GM12878 (cell line): ENCODE measurements around the gene BSX. TPM values are rescaled to one million over a fixed set of nuclear protein-coding genes. Genes with fewer than 3 reads are reported as not detected.
A peak's percentile ranks its signal among the peaks of the same experiment; 100 is the strongest.

ENCODE experiments used
- ATAC-seq: fragments of 200-7000 bp; cut with Tn5 transposase; 3 replicates; pipeline ENCODE4 v1.9.1; 2020; ENCODE audit warnings: mild to moderate bottlenecking, moderate library complexity
- BruUV-seq: library from RNA; stranded (reverse); fragments of 400-500 nt; replicated peaks from 2 replicates; lab custom pipeline; 2021; lab: Mats Ljungman, UMichigan
- CTCF ChIA-PET: fragments of 300-600 bp; sonication (Branson Sonifier 250); formaldehyde crosslinking; extraction: SDS; loops from one replicate; lab custom pipeline; 2021; ENCODE audit warnings: inconsistent platforms; lab: Yijun Ruan, JAX
- POLR2A ChIA-PET: fragments of 350-600 bp; formaldehyde crosslinking; extraction: SDS; loops from one replicate; lab custom pipeline; 2021; ENCODE audit warnings: inconsistent platforms; lab: Charles Lee
- RAD21 ChIA-PET: fragments of 300-600 bp; sonication (Branson Sonifier 250); formaldehyde crosslinking; loops from one replicate; lab custom pipeline; 2023; ENCODE audit warnings: antibody characterized with exemption; ENCODE audit not compliant: unreplicated experiment; lab: Charles Lee
- SMC1A ChIA-PET: fragments of 300-600 bp; sonication (Branson Sonifier 250); formaldehyde crosslinking; loops from one replicate; lab custom pipeline; 2023; ENCODE audit not compliant: unreplicated experiment, uncharacterized antibody; lab: Charles Lee
- DNase-seq: peaks from one replicate; pipeline ENCODE4 v3.0.0-alpha.2; 2011; ENCODE audit warnings: low read depth, low spot score
- FAIRE-seq: peaks from 3 replicates; lab custom pipeline; 2011; peaks lifted over from hg19 to GRCh38; lab: Jason Lieb, UNC
- H2AFZ ChIP-seq: 2 replicates; pipeline ENCODE4 v1.6.0; 2011; ENCODE audit warnings: low read depth, low read length, control low read depth; ENCODE audit not compliant: control insufficient read depth
- H3K27ac ChIP-seq: 2 replicates; pipeline ENCODE4 v1.5.1; 2011; ENCODE audit warnings: control low read depth; ENCODE audit not compliant: control insufficient read depth, insufficient read depth
- H3K27me3 ChIP-seq, 2 experiments: replicated peaks in 1 of 2; 2 replicates each; pipeline versions ENCODE4 v1.6.0 to v1.6.1; 2011; ENCODE audit warnings: low read length in 1 of 2; ENCODE audit not compliant: control insufficient read depth in 2 of 2, insufficient read depth in 2 of 2
- H3K36me3 ChIP-seq, 2 experiments: 2 replicates each; pipeline ENCODE4 v1.5.1; 2011; ENCODE audit warnings: low read length in 1 of 2; ENCODE audit not compliant: control insufficient read depth in 2 of 2, insufficient read depth in 2 of 2
- H3K4me1 ChIP-seq: 2 replicates; pipeline ENCODE4 v1.6.1; 2011; ENCODE audit warnings: mild to moderate bottlenecking, low read length, moderate library complexity, mixed read lengths; ENCODE audit not compliant: control insufficient read depth, insufficient read depth
- H3K4me2 ChIP-seq: 2 replicates; pipeline ENCODE4 v1.6.0; 2011; ENCODE audit warnings: control low read depth; ENCODE audit not compliant: control insufficient read depth, insufficient read depth
- H3K4me3 ChIP-seq: fragments of 200-600 bp; sonication (generic); 2 replicates; pipeline ENCODE4 v1.5.1; 2016
- H3K79me2 ChIP-seq: 2 replicates; pipeline ENCODE4 v1.6.0; 2011; ENCODE audit warnings: low read length; ENCODE audit not compliant: control insufficient read depth, insufficient read depth
- H3K9ac ChIP-seq: 2 replicates; pipeline ENCODE4 v1.8.0; 2011; ENCODE audit warnings: low read length, control low read depth, mixed read lengths; ENCODE audit not compliant: control insufficient read depth, insufficient read depth
- H3K9me3 ChIP-seq: replicated peaks from 3 replicates; pipeline ENCODE4 v1.5.1; 2011; ENCODE audit warnings: mild to moderate bottlenecking, low read length; ENCODE audit not compliant: control insufficient read depth, insufficient read depth
- H4K20me1 ChIP-seq: 2 replicates; pipeline ENCODE4 v1.6.0; 2011; ENCODE audit not compliant: control insufficient read depth, insufficient read depth
- EGR1 ChIP-seq, 2 experiments: IDR thresholded peaks; 1 replicate in 1 of 2; 2 replicates in 1 of 2; pipeline ENCODE4 v1.6.1; 2011 to 2012; ENCODE audit warnings: low read depth in 2 of 2, low read length in 2 of 2, borderline replicate concordance in 1 of 2, mild to moderate bottlenecking in 1 of 2, moderate library complexity in 1 of 2
- KLF5 ChIP-seq: fragments of 450-650 bp; IDR thresholded peaks from 2 replicates; pipeline ENCODE4 v1.6.1; 2014; ENCODE audit warnings: mild to moderate bottlenecking; ENCODE audit not compliant: partially characterized antibody
- LARP7 ChIP-seq: fragments of 450-650 bp; IDR thresholded peaks from 2 replicates; pipeline ENCODE4 v1.6.1; 2017; ENCODE audit warnings: mild to moderate bottlenecking
- MLLT1 ChIP-seq: fragments of 450-650 bp; IDR thresholded peaks from 2 replicates; pipeline ENCODE4 v1.6.1; 2016; ENCODE audit warnings: mild to moderate bottlenecking
- RB1 ChIP-seq: fragments of 450-650 bp; formaldehyde crosslinking; IDR thresholded peaks from 2 replicates; pipeline ENCODE4 v1.6.1; 2017; ENCODE audit warnings: mild to moderate bottlenecking, borderline replicate concordance
- SIX5 ChIP-seq: IDR thresholded peaks from 2 replicates; pipeline ENCODE4 v1.6.1; 2011; ENCODE audit warnings: mild to moderate bottlenecking, low read depth, low read length, moderate library complexity; ENCODE audit not compliant: severe bottlenecking
- SMC3 ChIP-seq: IDR thresholded peaks from 2 replicates; pipeline ENCODE4 v1.6.1; 2011; ENCODE audit warnings: low read length, improper control_type of control experiment, borderline replicate concordance
- SPI1 ChIP-seq: IDR thresholded peaks from 2 replicates; pipeline ENCODE4 v1.6.1; 2011; ENCODE audit warnings: low read depth, mild to moderate bottlenecking, low read length, moderate library complexity, borderline replicate concordance; ENCODE audit not compliant: insufficient read depth
- WGBS: methylation state at CpG from one replicate; pipeline ENCODE4 v1.1.6; 2016; ENCODE audit warnings: low lambda C conversion rate; ENCODE audit not compliant: insufficient replicate concordance, insufficient coverage; ENCODE audit errors: missing lambda C conversion rate; 5-methylcytosine and 5-hydroxymethylcytosine counted together
- in situ Hi-C: fragments of 300-500 bp; cut with MboI; formaldehyde crosslinking; loops from 9 replicates; pipeline ENCODE4 v1.14.3; 2018; ENCODE audit warnings: mixed read lengths
- intact Hi-C: fragments of 100-400 bp; cut with micrococcal nuclease; formaldehyde crosslinking; loops from one replicate; pipeline ENCODE4 v1.14.2; 2022; ENCODE audit not compliant: unreplicated experiment
- polyA plus RNA-seq, 11 experiments: library from polyadenylated mRNA; depleted of rRNA in 4 of 11; unstranded in 6 of 11; stranded (reverse) in 5 of 11; fragments of >200 nt; fragmentation: Nextera tagmentation in 4 of 11; fragmentation: Illumina TruSeq in 1 of 11; extraction: Ambion mirVana in 4 of 11; extraction: Trizol in 1 of 11; gene quantifications; 1 replicate in 1 of 11; 2 replicates in 10 of 11; pipeline versions ENCODE4 v1.2.1 to v1.2.3, GENCODE V29; 2011 to 2016; ENCODE audit warnings: inconsistent platforms in 2 of 11, missing spikeins in 2 of 11, low read depth in 1 of 11
- total RNA-seq, 4 experiments: library from RNA; depleted of rRNA in 3 of 4; stranded (reverse); fragments of >200 nt in 3 of 4; fragmentation: Illumina TruSeq in 1 of 4; extraction: Trizol in 1 of 4; gene quantifications; 2 replicates each; pipeline versions ENCODE4 v1.2.1 to v1.2.3, GENCODE V29; 2013 to 2021

Gene BSX
- total and polyA plus RNA-seq, 10 of the 15 experiments (the other 5 are each of a cell fraction or from before 2014, with no cell fraction given) = not detected

GRCh38 chr11:123020968-123021367 lies 39.3 kb upstream of the BSX start (continued):
- peak; percentile 68 for TF ChIP-seq SMC3

GRCh38 chr11:123018702-123019101 lies 37.1 kb upstream of the BSX start:
- FAIRE-seq = no peak
- in situ Hi-C loops = no loop called here
- DNase-seq = no peak
- H3K4me2 ChIP-seq = no peak overlapping the region
- no peak overlapping the region for H2AFZ ChIP-seq
- H3K79me2 ChIP-seq = no peaks in the 10 kb centered on the region
- H3K9me3 ChIP-seq = no peaks in the 10 kb centered on the region
- 47% methylated on average over 9 of the region's 9 CpGs for WGBS
- ATAC-seq = no peak
- H4K20me1 ChIP-seq = no peaks in the 10 kb centered on the region
- no peaks in the 10 kb centered on the region for H3K36me3 ChIP-seq
- ChIA-PET POLR2A (no interaction called here), SMC1A (interaction anchor here (2.6 to 9.4 kb wide), 2 partner anchors 14 to 154 kb away, joined by 8 to 258 read pairs; no protein-coding TSS in a partner anchor), RAD21 (interaction anchor here (1.2 to 7.6 kb wide), 4 partner anchors 35 to 170 kb away, joined by 3 to 138 read pairs (median 6); no protein-coding TSS in a partner anchor), CTCF (interaction anchor here (1.1 to 13.2 kb wide), 3 partner anchors 36 to 153 kb away, joined by 3 to 869 read pairs (median 73); no protein-coding TSS in a partner anchor)
- intact Hi-C loops = no loop called here
- TF ChIP-seq KLF5 (no peak), MLLT1 (no peak), RB1 (no peak), SIX5 (no peak), LARP7 (no peak), SPI1 (no peak), EGR1 (IDR thresholded peaks at IDR 0.05; ENCODE audit: borderline replicate concordance in 1 of 2, low read depth in 2 of 2, low read length in 2 of 2) (no peak)
- no TSS peak for BruUV-seq
- no peak overlapping the region for H3K9ac ChIP-seq
- H3K27me3 ChIP-seq = no peaks in the 10 kb centered on the region; a peak in 1 of 4 replicates
- peaks cover 4% of the 10 kb centered on the region; the same call in 1 of the 2 replicates for H3K4me1 ChIP-seq
- no peak overlapping the region for H3K27ac ChIP-seq
- no peak overlapping the region for H3K4me3 ChIP-seq
